H4 (cell line): ENCODE measurements around the gene DENND2A. TPM values are rescaled to one million over a fixed set of nuclear protein-coding genes. Genes with fewer than 3 reads are reported as not detected.
A peak's percentile ranks its signal among the peaks of the same experiment; 100 is the strongest.
"Not testable (repeated sequence)": the region's sequence is repeated elsewhere in the genome, so short reads cannot be mapped to it uniquely, and the experiment has no call there.

Experiments
- DNase-seq: peaks from one replicate; pipeline ENCODE4 v3.0.0-alpha.2; 2015; ENCODE audit warnings: low spot score
- total RNA-seq: library from RNA; depleted of rRNA; stranded (reverse); fragments of >200 nt; shearing (Covaris generic); gene quantifications from 2 replicates; pipeline ENCODE4 v1.2.3, GENCODE V29; 2014

DENND2A gene
- total RNA-seq, 1 experiment from 2014 or later: 0.77 TPM

- no peak for DNase-seq
These were observed 49.3 kb downstream of the DENND2A start for GRCh38 chr7:140591180-140591902.

- DNase-seq: no peak
These were observed 53.4 kb downstream of the DENND2A start for GRCh38 chr7:140587243-140587642.

- no peak for DNase-seq
These were observed 54.1 kb downstream of the DENND2A start for GRCh38 chr7:140586516-140586915.

- DNase-seq: no peak
These were observed 55.3 kb downstream of the DENND2A start for GRCh38 chr7:140585333-140585732.

- DNase-seq: no peak
These were observed 56.3 kb downstream of the DENND2A start for GRCh38 chr7:140584195-140584851.

GRCh38 chr7:140581411-140581810 is 59.2 kb downstream of the DENND2A start:
- DNase-seq: no peak

- no peak for DNase-seq
These were observed 63.0 kb downstream of the DENND2A start for GRCh38 chr7:140577651-140578050.

- no peak for DNase-seq
These were observed 64.0 kb downstream of the DENND2A start for GRCh38 chr7:140576589-140576988.

- DNase-seq: no peak
These were observed 69.0 kb downstream of the DENND2A start for GRCh38 chr7:140571538-140572122.

- DNase-seq: no peak
These were observed 70.5 kb downstream of the DENND2A start for GRCh38 chr7:140570120-140570519.

- no peak for DNase-seq
These were observed 72.4 kb downstream of the DENND2A start for GRCh38 chr7:140568021-140568813.

- DNase-seq: peak; percentile 51
These were observed 74.4 kb downstream of the DENND2A start for GRCh38 chr7:140566186-140566585.

- not testable (repeated sequence) for DNase-seq
These were observed 74.9 kb downstream of the DENND2A start for GRCh38 chr7:140565761-140566160.

GRCh38 chr7:140564643-140565042 is 76.0 kb downstream of the DENND2A start:
- no peak for DNase-seq

- DNase-seq: no peak
These were observed 77.6 kb downstream of the DENND2A start for GRCh38 chr7:140562926-140563481.

GRCh38 chr7:140559410-140559809 is 81.2 kb downstream of the DENND2A start:
- no peak for DNase-seq

GRCh38 chr7:140557809-140558518 is 82.6 kb downstream of the DENND2A start:
- no peak for DNase-seq

- DNase-seq: no peak
These were observed 83.5 kb downstream of the DENND2A start for GRCh38 chr7:140557069-140557468.

- not testable (repeated sequence) for DNase-seq
These were observed 87.4 kb downstream of the DENND2A start for GRCh38 chr7:140553236-140553635.

- DNase-seq: no peak
These were observed 88.4 kb downstream of the DENND2A start for GRCh38 chr7:140552240-140552679.
